Activated CD4-positive, CD25-positive, alpha-beta regulatory T cell treated with anti-CD3 and anti-CD28 coated beads, Interleukin-2, amount 50 U/mL, for 72 hours (primary cell): ENCODE results near the gene FANCG.

ENCODE experiments used
- DNase-seq: peaks from one replicate; pipeline ENCODE4 v3.0.0; 2021

Gene FANCG

DNA sequence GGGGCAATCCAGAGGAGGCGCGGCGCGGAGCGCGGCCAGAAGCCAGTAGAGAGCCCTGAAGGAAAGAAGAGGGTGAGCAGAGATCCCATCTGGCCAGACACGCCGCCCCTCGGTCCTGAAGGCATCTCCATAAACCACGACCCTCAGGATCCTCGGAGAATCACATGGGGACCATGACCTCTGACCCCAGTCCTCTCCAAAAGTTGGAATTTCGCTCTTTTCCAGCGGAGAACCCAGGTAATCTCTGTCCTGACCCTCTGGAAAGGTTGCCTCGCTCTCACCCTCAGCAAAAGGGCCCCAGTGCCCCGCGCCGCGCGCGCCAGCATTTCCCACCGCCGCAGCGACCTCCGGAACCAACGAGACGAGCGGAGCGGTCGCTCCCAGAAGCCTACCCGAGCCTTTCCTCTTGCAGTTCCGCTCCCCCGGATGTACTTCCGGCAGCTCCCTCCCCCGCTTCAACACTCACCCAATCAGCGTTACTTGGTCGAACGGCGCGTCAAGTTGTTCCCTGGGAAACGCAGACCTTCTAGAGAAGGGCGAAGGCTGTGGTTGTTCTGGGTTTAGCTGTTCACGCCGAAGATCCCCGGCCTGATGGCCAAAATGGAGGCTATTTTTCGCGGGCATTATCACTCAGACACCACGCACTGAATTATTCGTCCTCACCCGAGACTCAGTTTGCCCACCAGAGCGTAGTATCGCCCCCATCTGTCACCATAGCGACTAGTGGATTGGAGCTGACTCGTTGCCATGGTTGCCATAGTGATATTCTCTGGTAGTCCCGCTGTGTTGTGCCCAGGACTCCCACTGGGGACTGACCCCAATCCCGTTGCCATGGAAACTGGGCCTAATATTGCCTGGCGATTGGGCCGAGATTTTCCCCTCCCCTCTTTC lies 23.3 kb upstream of the FANCG start, which contains the start of gene STOML2:
Gene STOML2 (minus strand): TSS at position 363 of the 891 bp plus-strand sequence. CDS start 37 bp downstream, at position 326.
- DNase-seq, result peak; percentile 86

DNA sequence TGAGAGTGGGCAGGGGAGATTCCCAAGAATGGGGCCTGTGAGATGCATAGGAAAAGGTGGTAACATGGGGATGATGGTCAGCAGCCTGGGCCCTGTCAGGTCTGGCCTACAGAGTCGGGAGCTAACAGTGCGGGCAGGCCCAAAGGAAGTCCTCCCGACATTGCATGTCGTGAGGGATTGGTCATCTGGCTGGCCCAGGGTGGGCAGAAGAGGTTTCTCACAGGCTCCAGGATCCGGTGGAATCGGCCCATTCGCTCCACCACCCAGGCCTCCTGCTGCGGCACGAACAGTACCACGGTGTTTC lies 22.7 kb upstream of the FANCG start:
- DNase-seq, result no peak

DNA sequence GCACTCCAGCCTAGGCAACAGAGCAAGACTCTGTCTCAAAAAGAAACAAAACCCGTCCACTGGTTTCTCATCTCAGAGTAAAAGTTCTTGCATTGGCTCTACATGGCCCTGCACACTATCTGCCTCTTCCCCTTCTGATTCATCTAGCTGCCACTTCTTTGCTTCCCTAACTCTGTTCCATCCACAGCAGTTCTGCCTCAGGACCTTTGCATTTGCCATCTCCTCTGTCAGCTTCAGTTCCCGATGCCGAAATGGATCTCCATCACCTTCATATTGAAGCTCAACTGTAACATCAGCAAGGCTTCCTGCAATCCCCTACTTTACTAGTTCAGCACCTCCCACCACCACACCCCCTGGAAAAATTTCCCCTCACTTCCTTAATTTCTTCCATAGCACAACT lies 17.8 kb upstream of the FANCG start:
- no peak for DNase-seq

DNA sequence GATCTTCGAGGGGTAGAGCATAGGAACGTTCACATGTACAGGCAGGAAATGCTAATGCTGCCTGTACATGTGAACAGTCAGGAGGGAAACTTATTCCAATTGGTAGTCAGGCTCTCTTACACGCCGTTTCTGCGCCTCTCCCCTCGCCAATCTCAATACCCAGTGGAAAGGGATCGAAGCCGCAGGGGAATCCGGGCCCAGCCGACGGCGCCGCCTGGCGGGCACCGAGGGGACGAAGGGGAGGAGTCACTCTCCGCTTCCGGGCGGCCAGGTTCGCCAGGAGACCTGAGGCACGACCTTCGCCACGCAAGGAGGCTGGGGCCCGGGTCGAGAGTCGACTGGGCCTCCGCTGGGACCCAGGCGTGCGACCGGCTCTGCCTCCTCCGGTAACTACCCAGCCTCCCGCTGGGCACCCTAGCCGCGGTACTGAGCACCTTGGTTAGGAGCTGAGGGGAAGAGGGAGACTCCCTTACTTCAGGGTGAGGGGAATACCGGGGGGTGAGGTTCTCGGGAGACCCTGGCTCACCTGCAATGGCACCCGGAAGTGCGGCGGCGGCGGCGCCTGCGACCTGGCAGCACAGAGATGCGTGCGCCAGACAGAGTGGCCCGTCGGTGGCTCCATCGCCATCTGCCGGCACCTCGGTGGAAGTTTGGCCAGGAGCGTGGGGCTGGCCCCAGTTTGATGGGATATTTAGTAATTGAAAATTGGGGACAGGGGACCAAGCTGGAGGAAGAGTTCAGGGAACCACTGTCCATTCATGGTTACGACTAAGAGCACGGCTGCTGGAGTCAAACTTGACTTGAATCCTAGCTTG lies 16.5 kb upstream of the FANCG start, which contains the start of gene PIGO:
Gene PIGO (minus strand): TSS at position 557 of the 815 bp plus-strand sequence. CDS start 1,026 bp downstream, outside the sequence.
- peak; percentile 94 for DNase-seq

DNA sequence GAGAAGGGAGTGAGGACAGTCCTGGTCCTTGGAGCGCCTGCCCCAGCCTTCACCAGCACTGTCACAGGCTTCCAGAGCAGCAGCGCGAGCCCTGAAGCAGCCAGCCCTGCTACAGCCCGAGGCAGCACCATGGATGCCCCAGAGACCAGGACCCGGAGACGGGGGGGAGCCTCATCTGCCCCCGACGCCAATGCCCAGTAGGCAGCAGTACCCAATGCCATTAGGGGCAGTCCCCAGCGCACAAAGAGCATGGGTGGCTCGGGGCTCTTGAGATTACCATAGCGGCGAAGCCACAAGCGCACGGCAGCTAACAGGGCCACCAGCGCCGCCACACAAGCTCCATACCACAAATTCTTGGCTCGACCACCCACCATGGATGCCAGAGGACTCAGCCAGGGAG lies 11.8 kb upstream of the FANCG start:
- DNase-seq, result no peak

DNA sequence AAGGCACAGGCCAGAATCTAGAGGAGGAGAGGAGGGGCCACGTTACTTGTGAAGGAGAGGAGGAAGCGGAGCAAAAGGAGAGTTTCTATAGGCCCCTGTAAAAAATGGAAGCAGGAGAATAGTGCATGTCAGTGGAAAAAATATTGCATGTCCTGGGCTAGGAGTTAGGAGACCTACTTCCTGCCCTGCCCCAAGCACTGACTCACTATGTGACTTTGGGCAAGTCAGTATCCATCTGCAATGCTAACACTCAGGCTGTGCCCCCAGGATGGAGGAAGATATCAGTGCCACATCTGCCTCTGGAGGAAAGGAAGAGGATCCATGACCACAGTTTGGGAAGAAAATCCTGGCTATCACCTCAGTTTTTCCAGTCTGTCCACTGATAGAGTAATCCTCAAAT lies 9.7 kb upstream of the FANCG start:
- no peak for DNase-seq

DNA sequence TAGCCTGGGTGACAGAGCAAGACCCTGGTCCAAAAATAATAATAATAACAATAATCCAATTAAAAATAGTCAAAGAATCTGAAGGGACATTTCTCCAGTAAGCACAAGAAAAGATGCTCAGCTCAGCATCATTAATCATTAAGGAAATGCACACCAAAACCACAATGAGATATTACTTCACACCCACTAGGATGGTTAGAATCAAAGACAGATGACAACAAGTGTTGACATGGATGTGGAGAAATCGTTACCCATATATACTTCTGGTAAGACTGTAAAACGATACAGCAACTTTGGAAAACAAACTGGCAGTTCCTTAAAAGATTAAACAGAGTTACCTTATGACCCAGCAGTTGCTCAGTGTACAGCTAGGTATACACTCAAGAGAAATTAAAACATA lies 5.3 kb upstream of the FANCG start:
- DNase-seq, result no peak

DNA sequence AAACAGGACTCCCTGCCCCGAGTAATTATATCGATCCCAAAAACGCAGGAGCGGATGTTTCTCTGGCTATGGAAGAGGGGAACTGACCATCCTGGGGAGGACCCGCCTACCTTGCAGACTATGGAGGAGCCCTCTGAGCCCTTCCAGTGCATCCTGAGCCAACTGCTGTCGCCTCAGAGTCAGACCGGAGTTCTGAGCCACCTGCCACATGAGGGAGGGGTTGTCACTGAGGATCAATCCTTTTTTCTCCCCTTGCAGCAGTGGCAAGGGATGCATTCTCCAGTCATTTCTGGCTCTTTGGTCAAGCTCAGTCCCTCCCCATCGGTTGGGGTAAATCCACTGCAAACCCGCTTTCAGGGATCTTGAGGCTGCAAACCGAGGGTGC lies 709 bp downstream of the FANCG start:
- no peak for DNase-seq

DNA sequence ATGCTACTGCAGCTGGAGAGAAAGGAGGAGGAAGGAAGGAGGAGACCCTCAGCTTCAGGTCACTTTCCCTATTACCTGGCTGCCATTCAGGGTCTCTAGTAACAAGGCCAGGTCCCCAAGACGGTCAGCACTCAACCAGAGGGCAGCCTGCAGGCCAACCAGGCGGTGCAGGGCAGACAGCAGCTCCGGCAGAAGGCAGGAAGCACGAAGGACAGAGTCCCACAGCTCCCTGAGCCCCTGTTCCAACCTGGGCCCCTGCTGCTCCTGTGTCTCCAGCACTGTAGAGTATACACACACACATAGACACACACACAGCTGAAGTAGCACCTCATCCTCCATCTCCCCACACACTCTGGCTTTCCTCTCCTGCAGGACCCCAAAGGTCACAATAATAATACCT lies 1.7 kb downstream of the FANCG start:
- DNase-seq, result no peak

DNA sequence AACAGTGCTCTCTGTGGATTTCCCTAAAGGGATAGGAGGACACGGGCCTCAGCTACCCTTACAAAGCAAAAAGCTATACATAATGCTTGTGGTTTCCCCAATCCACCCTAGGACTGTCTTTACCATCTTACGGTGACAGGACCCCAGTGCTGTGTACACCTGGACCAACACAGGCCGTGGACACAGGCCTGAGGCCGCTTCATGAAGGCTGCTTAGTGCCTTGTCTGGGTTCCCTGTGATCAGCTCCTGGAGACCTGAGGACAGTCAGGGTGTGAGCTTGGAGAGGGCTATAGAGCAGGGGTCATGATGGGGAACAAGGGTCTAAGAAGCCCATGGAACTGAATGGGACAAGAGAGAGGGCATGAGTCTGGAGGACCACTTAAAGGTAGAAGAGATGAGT lies 2.9 kb downstream of the FANCG start:
- DNase-seq, result no peak

DNA sequence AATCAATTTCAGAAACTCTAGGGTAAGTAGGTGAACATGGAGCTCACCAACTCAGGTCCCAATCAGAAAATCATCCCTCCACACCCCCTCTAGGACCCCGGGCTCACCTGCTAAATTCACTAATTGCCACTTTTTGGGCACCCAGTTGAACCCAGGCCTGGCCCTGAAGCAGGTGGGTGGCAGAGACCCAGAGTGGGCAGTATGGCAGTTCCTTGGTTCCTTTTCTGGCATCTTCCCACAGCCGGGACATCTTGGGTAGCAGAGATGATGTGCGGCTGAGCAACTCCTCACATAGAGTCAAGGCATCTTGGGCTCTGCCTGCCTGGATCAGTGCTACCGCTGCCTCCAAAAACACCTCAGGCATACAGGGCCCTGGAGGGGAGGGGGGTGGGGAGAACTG lies 4.4 kb downstream of the FANCG start:
- no peak for DNase-seq

DNA sequence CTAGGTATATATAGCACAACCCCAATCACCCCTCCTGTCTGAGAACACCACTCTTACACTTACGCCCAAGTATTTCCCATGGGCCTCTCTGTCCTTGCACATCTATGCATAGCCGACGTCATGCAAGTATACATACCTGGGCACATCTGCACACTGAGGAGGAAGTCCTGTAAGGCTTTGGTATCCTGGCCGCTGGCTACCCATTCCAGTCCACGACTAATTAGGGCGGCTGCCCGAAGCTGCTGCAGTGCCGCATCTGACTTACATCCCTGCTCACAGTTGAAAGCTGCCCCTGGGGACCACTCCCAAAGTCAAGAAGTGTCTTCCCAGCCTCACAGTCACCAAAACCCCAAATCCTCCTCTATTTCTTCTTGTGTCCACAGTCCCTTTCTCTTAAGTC lies 5.0 kb downstream of the FANCG start:
- no peak for DNase-seq

DNA sequence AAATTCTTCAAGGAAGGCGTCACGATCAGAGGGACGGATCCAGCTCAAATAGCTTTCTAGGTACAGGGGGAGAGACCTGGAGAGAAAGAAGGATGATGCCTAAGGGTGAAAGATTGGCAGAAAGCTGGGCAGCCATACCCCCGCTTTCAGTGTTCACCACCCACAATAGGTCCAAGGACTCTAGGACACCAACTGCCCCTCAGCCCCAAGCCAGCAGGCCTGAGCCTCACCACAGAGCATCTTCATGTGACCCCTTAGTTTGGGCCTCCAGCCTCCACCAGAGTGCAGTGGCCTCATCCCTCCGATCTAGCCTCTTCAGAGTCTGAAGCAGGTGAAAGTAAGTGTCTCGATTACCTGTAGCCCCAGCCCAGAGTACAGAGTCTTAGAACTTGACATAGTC lies 5.6 kb downstream of the FANCG start:
- DNase-seq, result no peak

DNA sequence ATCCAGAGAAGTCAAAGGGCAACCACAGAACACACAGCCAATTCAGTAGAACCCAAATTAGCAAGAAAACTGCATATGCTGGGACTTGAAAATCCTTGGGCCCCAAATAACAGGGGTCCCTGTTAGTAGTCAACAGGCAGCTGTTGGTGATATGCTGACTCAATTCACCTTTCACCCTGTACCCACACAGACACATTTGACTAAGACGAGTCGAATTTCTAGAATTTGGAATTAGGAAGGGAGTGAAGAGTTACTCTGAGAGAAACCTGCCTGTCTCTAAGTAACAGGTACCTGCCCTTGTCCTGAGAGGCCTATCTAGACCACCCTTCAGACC lies 6.5 kb downstream of the FANCG start:
- no peak for DNase-seq

DNA sequence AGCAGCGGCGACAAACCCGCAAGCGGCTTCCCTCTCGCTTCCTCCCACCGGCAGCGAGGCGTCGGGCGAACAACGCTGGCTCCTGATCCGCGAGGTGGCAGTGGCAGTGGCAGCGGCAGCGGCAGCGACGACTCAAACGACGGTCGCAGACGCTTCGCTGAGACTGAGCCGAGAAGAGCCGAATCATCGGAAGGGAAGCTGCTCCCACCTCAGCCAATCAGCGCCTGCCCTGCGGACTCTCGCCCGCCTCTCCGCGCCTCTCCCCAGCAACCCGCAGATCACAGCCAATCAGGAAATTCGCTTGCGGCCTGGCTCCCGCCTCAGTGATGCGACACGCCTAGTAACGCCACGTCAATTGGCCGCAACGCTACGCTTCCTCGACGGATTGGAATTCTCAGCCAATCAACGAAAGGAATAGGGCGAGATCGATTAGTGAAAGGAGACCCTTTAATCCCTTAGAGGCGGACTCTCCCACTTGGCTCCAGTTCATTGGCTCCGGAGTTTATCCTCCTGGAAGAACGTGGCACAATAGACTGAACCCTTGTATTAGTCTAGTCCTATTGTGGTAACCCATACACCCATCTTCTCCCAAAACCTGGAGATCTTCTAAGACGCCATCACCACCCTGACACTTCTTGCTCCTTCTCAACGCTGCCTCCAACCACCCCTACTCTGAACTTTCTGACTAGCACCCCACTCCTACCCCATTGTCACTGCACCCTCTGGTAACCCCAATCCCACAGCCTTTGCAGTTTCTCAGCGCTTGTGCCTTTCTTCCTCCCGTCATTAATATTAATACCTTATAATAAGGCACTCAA lies 7.1 kb downstream of the FANCG start, which contains the start of gene VCP:
Gene VCP (minus strand): TSS at position 165 of the 818 bp plus-strand sequence. CDS start 272 bp downstream, outside the sequence.
- peak; percentile 94 for DNase-seq

DNA sequence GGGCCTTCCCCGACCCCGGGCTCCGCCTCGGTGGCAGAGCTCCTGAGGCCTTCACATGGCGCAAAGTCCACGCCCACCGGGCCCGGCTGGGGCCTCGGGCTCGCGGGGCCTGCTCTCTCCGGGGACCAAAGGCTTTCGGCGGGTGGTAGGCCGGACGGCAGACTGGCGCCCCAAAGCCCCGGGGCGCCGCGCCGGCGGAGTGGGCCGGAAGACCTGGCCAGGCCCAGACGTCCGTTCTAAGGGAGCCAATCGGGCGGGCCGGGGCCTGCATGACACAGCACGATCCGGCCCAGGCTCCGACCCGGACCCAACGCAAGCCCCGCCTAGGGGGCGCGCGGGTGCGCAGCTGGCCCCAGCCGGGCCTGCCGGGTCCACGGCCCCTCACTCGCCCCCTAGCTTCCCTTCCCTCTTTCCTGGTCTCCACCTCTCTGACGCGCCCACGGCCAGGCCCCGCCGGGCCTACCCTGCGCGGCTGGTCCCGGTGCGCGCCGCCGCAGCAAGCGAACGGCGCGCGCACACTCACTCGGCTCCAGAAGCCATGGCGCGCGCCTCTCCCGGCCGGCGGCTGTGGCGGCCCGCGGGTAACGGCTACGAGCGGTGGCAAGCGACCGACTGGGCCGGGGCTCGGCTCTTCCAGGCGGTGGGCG lies 7.8 kb downstream of the FANCG start:
- peak; percentile 80 for DNase-seq

DNA sequence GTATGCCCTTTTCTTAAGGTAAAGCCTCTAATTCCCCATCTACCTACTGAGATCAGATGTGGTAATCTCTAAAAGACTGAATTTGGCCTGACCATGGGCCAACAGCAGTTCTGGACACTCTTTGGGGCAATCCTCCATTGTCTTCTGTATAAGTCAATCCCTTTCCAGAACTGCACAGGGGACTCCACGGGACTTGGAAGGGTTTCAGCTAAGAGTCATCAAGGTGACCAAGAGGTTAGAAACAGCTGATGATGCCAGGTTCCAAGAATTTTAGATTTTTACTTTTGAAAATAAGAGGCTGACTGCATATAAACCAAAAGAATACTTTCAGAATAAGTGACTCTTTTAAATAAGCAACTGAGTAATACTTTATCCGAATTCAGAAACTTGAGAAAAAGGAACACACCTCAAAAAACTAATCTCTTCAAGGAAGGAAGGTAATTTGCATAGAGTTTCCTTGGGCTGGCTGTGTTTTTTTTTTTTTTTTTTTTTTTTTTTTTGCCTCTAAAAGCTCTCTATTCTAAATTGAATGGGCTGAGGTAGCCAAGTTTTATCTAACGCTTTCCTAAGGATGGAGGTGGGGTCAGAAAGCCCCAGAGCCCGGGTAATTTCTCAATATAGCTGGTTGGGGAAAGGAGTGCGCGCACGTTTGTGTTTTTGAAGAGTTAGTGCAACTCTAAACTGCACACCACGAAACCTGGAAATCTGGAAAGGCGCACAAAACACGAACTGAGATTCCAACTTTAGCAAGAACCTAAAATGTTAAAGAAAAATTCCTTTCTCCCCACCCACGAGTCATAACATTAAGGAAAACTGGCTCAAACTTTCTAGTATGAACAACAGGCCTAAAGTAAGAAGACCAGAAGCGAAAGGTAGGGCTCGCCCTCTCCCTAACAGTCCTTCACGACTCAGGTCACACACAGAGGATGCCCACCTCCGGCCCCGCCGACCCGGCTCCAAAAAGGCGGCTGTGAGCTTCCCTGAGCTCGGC lies 8.6 kb downstream of the FANCG start:
- DNase-seq, result no peak

DNA sequence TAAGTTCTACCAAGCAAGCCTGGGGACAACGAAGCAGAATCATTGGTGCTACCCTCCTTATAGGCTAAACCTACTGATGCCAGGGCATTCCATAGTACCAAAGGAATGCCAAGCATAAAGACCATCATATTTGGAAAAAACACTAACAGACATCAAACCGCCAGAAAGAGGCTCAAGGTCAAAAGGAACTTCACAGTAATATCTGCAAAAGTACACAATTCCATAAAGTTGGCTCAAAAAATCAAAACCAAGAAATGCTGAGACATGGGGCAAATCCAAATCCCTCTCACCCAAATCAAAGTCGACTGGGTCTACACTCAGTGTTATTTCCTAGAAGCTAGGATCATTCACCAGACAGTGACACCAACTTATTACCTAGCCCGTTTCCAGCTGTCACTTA lies 10.7 kb downstream of the FANCG start:
- no peak for DNase-seq

DNA sequence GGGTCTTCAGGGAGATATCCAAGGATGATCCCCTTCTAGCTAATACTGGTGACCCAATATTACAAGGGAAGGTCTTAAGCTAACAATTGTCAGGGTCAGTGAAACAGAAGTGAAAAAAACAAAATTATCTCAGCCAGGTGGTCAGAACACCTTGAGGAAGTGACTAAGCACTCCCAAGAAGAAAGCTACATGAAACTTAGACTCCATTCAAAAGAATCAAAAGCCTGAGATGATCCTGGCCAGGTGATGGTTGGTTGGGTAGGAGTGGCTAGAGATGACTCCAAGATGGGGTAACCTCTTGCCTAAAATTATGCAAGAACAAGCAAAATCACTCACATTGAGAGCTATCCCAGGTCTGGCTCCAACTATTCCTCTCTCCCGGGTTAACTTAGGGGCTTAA lies 12.7 kb downstream of the FANCG start:
- DNase-seq, result no peak

DNA sequence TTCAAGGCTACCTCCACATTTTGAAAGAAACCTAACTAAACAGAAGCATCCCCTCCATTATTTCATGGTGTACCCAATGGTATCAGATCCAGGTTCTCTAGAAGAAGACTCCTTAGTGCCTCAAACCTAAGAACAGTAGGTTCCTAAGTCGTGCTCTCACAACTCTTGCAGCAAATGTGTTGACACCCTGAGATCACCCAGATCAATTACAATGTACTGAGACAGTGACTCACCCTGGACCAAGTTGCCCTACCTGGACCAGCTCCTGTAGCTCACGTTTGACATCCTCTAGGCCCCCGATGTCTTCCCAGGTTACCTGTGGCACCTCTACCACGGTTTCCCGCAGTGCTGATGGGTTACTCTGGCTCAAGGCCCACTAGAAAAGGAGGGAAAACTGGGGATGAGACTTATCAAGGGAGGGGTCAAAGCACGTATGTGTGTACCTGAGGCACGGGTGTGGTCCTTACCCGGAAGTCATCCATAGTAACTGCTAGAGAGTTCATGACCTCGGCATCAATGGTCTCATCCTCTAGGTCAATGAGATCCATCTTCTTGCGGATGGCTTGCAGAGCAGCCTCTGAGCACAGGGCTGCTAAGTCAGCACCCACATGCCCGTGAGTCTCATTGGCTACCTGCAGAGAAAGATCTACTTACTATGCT lies 19.1 kb downstream of the FANCG start:
- no peak for DNase-seq

DNA sequence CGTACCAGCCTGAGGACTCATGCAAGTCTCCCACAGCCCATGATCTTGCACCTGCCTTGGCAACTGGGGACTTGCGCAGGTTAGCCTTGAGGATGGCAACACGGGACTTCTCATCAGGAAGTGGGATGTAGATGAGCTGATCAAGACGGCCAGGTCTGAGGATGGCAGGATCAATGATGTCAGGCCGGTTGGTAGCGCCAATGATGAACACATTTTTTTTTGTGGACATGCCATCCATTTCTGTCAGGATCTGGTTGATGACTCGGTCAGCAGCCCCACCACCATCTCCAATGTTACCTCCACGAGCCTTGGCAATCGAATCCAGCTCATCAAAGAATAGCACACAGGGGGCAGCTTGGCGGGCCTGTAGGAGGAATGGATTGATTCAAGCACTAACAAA lies 20.3 kb downstream of the FANCG start:
- no peak for DNase-seq
